RKO (cell line): ENCODE data around the gene PSMC1.

Source experiments
- DNase-seq: peaks from one replicate; pipeline ENCODE4 v3.0.0-alpha.2; 2016; ENCODE audit warnings: low spot score

Gene PSMC1

GRCh38 chr14:90302529-90303303, 46.4 kb downstream of the PSMC1 start:
- DNase-seq = no peak

DNA sequence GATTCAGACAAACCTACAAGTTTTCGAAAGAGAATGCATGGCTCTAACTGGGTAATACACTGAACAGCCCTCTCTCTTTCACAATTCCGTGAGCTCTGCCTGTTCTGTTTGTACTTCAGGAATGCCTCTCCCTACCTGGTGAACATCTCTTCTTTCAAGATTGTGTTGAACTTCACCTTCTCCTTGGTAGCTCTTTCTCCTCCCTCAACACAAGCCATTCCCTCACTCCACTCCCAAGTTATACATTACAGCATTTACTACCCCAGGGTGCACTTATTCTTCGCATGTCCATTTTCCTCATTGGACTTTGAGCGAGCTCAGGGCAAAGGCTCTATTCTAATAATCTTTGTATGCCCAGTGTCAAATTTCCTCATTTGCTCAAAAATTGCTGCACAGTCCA, 47.1 kb downstream of the PSMC1 start:
- no peak for DNase-seq

GRCh38 chr14:90304502-90304901, 48.1 kb downstream of the PSMC1 start:
- DNase-seq = no peak

GRCh38 chr14:90305176-90305601, 48.8 kb downstream of the PSMC1 start:
- no peak for DNase-seq

DNA sequence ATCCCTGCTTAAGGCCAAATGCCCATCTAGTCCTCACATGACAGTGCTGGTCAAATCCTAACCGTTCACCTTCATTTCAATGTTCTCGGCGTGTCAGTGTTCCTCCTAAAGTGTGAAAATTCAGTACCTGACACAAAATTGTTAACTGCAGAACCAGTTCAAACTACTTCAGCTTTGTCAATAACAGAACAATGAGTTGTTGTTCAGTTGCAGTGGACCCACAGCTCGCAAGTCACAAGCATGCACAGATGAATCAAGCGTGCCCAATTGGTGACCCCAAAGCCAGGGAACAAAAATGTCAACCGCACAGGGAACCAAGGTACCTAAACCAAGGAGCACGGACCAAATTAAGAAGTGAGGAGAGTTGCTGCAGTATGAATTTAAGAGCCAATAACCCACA, 52.2 kb downstream of the PSMC1 start:
- DNase-seq = no peak

DNA sequence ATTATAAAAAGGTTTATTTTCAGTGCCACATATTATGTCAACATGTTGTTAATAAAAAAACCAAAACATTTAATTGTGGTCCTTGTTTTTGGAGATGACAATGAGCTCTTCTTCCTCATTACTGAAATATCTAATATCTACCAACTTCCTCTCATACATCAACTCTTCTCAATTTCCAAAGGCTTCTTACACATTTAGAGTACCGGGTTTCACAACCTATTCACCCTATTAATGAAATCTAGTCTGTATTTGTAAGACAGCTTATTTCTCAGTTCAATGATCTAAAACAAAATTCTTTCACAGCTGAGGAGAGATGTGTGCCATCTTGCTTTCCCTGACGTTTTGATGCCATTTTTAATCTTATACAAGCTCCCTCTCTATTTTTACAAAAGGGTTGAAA, 60.9 kb downstream of the PSMC1 start:
- no peak for DNase-seq

DNA sequence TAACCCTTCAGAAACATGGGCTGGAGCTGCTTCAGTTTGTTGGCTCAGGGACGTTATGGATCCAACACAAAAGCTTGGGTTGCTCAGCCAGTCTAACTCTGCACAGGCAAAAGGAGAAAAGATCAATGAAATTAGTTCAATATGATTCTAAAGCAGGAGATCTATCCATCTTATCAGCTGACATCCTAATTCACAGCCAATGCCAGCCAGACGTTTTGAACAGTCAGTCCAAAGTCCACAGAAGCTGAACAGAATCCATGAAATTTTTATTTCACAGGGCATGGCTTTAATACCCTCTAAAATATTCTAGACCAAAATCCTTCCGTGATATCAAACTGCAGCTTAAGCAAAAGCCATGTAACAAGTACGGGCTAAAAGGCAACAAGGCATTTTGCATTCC, 61.7 kb downstream of the PSMC1 start:
- DNase-seq = no peak

DNA sequence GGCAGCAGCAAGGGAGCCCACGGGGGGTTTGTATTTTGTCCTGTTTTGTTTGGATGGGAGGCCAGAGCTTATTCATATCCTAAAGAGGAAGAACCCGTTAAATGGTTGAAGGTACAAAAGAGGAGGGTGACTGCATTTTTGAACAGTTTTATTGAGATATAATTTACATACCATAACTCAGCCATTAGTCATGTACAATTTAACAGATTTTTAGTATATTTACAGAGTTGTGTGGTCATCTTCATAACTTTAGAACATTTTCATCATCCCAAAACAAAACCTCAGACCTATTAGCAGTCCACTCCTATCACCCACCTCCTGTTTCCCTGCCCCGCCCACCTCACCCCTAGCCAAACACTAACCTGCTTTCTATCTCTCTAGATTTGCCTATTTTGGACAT, 62.8 kb downstream of the PSMC1 start:
- DNase-seq = no peak

GRCh38 chr14:90319634-90320541, 63.5 kb downstream of the PSMC1 start:
- DNase-seq = no peak

GRCh38 chr14:90321891-90322290, 65.5 kb downstream of the PSMC1 start:
- no peak for DNase-seq
